GM18868 (cell line): ENCODE results near the gene ACSS3.
A peak's percentile ranks its signal among the peaks of the same experiment; 100 is the strongest.
"Not testable (repeated sequence)": the region's sequence is repeated elsewhere in the genome, so short reads cannot be mapped to it uniquely, and the experiment has no call there.

Experiments used
- ATAC-seq: cut with Tn5 transposase; IDR thresholded peaks from one replicate; pipeline ENCODE4 v1.9.1; 2021; ENCODE audit warnings: mild to moderate bottlenecking, moderate library complexity; ENCODE audit not compliant: unreplicated experiment

ACSS3 gene

GRCh38 chr12:81094718-81095360 is 17.0 kb downstream of the ACSS3 start:
- ATAC-seq: no peak

GRCh38 chr12:81095501-81096232 is 17.8 kb downstream of the ACSS3 start:
- no peak for ATAC-seq

- no peak for ATAC-seq
These were observed 27.8 kb downstream of the ACSS3 start for GRCh38 chr12:81105687-81106086.

- ATAC-seq: no peak
These were observed 36.3 kb downstream of the ACSS3 start for GRCh38 chr12:81114226-81114625.

DNA sequence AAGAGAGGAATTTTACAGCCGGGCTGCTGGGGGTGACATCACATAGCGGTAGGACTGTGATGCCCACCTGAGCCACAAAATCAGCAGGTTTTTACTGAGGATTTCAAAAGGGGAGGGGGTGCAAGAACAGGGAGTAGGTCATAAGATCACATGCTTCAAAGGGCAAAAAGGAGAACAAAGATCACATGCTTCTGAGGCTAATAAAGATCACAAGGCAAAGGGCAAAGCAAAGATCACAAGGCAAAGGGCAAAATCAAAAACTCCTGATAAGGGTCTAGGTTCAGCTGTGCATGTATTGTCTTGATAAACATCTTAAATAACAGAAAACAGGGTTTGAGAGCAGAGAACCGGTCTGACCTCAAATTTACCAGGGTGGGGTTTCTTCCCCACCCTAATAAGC is 41.2 kb downstream of the ACSS3 start:
- not testable (repeated sequence) for ATAC-seq

GRCh38 chr12:81120961-81121360 is 43.1 kb downstream of the ACSS3 start:
- ATAC-seq: no peak

DNA sequence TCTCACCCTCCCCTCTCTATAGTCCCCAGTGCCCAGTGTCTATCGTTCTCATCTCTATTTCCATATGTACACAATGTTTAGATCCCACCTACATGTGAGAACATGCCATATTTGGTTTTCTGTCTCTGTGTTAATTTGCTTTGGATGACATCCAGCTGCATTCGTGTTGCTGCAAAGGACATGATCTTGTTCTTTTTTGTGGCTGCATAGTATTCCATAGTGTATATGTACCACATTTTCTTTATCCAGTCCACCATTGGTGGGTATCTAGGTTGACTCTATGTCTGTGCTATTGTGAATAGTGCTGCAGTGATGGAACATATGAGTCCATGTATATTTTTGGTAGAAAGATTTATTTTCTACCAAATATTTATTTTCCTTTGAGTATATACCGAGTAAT is 45.7 kb downstream of the ACSS3 start:
- ATAC-seq: no peak

GRCh38 chr12:81125691-81126090 is 47.8 kb downstream of the ACSS3 start:
- ATAC-seq: no peak

- ATAC-seq: peak; percentile 100
These were observed 51.2 kb downstream of the ACSS3 start for GRCh38 chr12:81128930-81129554.

GRCh38 chr12:81136519-81136918 is 58.6 kb downstream of the ACSS3 start:
- ATAC-seq: no peak

DNA sequence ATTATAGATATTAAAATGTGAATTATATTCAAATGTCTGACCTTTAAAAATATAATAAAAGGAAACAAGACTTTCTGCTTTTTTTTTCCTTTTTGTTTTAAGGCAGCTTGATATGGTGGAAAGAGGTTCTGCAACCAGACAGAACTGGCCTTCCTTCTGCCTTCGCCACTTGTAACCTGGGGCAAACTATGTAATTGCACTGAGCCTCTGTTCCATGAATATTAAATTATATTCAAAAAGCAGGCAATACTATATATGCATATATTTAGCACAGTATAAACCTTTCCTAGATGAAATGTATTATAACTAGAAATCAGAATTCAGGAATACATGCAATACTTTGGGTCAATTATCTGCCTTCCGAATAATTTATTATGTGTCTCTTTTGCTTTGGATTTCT is 59.9 kb downstream of the ACSS3 start:
- ATAC-seq: no peak

GRCh38 chr12:81141217-81141616 is 63.3 kb downstream of the ACSS3 start:
- ATAC-seq: no peak

DNA sequence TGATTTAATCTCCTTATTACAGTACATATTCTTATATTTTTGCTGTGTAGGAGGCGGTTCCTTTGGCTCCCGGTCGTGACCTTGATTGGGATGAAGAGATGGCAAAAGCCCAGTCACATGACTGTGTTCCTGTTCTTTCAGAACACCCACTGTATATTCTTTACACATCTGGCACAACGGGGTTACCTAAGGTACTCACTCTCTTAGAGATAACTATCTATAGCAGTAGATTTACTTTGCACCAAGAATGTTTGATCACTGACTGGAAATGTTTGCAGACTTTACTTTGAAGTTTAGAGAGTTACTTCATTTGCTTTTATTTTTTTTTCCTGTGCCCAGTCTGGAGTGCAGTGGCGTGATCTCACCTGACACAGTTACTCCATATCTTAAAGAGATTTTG is 65.2 kb downstream of the ACSS3 start:
- ATAC-seq: no peak

DNA sequence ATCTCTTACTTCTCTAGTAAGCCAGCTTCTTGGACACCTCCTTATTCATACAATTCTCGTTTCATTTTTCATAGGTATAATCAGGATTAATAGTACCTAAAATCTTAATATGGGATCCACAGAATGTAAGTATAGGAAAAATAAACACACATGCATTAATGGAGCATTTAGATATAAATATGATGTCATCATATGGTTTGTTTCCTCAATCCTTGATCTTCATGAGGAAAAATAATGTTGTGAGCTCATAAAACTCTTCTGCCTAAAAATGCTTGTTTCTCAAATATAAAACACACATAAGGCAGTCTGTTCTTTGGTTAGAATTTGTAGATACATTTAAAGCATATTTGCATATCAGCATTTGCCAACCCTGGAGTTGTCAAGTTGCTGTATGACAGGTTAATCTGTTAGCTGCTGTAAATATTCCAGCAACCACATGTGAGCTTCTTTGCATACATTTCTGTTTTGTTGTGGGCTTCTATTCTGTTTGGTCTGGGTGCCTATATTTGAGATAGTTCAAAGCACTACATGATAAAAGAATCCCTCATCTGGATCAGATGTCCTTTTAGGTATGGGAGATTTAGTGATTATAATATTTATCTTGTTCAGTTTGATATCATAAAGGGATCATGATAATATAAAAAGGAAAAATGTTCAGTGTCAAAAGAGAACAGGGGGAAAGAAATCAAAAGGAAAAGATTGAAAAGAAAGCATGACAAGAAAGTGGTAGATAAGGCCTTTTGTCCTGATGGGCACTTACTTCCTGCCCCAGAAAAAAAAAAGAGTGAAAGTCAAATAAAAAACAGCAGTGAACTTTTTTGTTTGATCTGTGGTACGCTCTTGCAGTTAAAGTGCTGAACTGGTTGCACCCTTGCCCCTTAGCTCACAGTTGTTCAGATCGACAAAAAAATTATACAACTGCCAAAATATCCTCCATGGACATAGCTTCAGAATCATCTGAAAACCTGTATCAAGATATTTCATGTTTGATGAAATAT is 68.6 kb downstream of the ACSS3 start:
- ATAC-seq: no peak

DNA sequence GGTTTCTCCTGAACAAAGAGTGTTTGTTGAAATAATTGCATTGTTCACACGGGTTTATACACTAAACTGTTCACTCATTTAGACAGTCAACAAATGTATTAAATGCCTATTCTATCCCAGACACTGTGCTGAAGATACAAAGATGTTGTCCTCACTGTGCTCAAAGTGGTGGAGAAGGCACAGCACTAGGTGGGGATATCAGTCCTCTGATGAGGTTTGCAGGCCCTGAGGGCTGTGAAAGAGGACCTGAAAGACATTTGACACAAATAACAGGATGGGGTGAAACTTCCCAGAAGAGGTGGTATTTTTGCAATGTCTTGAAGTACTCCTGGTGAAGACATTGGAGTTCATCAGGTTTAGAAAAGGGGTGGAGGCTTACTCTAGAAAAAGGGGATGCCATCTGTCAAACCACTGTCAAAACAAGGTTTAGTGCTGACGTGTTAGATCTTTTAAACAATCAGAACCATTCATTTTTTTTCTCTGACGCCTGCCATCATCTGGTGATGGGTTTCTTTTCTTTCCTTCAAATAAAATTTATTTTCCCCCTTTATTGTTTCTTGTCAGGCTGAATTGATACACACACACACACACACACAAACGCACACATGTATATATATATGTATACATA is 69.5 kb downstream of the ACSS3 start:
- ATAC-seq: no peak

DNA sequence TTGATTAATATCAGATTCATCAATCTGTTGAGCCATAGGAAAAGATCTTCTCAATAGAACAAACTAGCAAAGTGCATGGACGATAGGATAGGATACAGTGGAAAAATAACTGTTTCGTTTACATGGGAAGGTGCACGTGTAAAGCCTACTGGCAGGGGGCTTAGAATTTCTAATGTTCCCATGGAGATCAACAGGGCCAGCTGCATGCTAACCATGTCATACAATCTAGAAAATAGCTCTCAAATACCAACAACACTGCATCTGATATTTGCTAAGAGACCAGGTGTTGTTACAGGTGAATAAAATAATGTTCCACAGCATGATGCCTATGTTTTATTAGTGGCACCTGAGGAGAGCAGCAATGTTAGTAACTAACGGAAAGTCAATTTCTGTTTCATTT is 72.5 kb downstream of the ACSS3 start:
- ATAC-seq: no peak

GRCh38 chr12:81159856-81160255 is 82.0 kb downstream of the ACSS3 start:
- no peak for ATAC-seq

DNA sequence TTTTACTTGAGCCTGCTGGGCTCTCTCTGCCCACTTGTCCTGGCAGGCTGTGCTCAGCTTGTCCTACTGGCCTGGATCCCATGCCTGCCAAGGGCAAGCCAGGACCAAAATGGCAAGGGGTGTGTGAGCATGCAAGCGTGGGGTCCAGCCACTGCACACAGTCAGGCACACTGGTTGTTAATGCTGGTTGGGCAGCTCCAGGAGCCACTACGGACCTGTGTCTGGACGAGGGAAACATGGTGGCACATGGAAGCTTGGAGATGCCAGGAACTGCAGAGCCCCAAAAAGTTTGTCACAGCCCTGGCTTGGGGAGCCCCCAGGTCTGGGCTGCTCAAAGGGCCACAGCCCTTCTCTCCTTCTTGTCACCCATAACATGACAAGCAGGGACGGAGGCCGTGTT is 83.8 kb downstream of the ACSS3 start:
- no peak for ATAC-seq

DNA sequence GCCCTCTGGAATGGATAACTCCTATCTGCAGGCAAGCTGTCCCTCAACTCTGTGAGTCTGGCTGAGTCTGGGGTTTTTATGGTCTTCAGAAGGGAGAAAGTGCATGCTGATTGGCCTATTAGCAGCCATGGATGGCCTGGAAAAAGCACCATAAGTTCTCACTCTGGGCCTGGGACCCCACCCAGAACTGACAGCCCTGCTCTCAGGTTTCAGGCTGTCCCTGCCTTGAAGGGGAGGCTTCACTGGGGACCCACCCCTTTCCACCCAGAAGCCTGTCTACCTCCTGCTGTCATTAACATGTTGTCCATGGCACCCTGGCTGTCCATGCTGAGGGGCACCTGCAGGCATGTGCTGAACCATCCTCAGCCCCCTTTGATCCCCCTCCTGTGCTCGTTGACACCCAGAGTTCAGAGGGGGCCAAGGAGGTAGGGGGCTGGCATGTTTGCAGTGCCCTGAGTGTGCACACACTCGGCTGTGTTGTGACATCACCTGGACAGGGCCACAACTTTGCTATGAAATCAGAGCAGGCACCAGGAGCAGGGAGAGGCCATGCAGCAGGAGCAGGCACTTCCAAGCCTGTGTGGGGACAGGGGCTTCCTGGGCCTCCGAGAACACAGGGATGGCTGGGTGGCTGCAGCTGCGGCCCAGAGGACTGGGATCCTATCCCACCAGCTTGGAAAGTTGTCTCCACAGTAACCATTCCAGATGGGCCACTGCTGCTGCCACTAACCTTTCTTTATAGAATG is 84.7 kb downstream of the ACSS3 start:
- ATAC-seq: no peak

- ATAC-seq: no peak
These were observed 86.9 kb downstream of the ACSS3 start for GRCh38 chr12:81164827-81165226.
